OCI-LY3 (cell line): ENCODE data around the gene CTNND2.

Experiments
- H2AFZ ChIP-seq: fragments of 200-600, 300-600 bp; shearing (Covaris generic); 2 replicates; pipeline ENCODE4 v1.6.0; 2014; ENCODE audit warnings: antibody characterized with exemption, low read depth, low read length
- H3K27ac ChIP-seq: fragments of 200-600, 300-600 bp; sonication (generic); 2 replicates; pipeline ENCODE4 v1.5.1; 2014; ENCODE audit warnings: mild to moderate bottlenecking, low read length, moderate library complexity, mixed read lengths
- H3K27me3 ChIP-seq: fragments of 200-600, 300-600 bp; sonication (generic); 2 replicates; pipeline ENCODE4 v1.6.1; 2014; ENCODE audit warnings: low read depth, low read length, mixed read lengths
- H3K36me3 ChIP-seq: fragments of 200-600, 300-600 bp; sonication (generic); replicated peaks from 2 replicates; pipeline ENCODE3; 2014; ENCODE audit warnings: low read depth, low read length, mixed read lengths
- H3K4me1 ChIP-seq: fragments of 300-600, 200-600 bp; sonication (generic); 2 replicates; pipeline ENCODE4 v1.6.1; 2014; ENCODE audit warnings: low read length, mixed read lengths
- H3K4me2 ChIP-seq: fragments of 200-600, 300-600 bp; sonication (generic); 2 replicates; pipeline ENCODE4 v1.6.1; 2014; ENCODE audit warnings: low read length, mixed read lengths
- H3K4me3 ChIP-seq: fragments of 300-600, 200-600 bp; sonication (generic); 2 replicates; pipeline ENCODE4 v1.5.1; 2014; ENCODE audit warnings: antibody characterized with exemption, mild to moderate bottlenecking, low read length, moderate library complexity
- H3K79me2 ChIP-seq: fragments of 300-600, 200-600 bp; shearing (Covaris generic); 2 replicates; pipeline ENCODE4 v1.6.1; 2014; ENCODE audit warnings: mild to moderate bottlenecking, low read length, mixed read lengths
- H3K9ac ChIP-seq: fragments of 300-600, 200-600 bp; shearing (Covaris generic); 2 replicates; pipeline ENCODE4 v1.6.0; 2014; ENCODE audit warnings: mild to moderate bottlenecking, low read length, moderate library complexity
- H3K9me3 ChIP-seq: fragments of 200-600, 300-600 bp; shearing (Covaris generic); 2 replicates; pipeline ENCODE4 v1.6.1; 2014; ENCODE audit warnings: low read length, mixed read lengths; ENCODE audit not compliant: insufficient read depth
- H4K20me1 ChIP-seq: fragments of 200-600, 300-600 bp; sonication (generic); 2 replicates; pipeline ENCODE4 v1.6.1; 2016; ENCODE audit warnings: low read length, mixed read lengths; ENCODE audit not compliant: insufficient read depth
- EZH2phosphoT487 ChIP-seq: fragments of 200-600 bp; shearing (Covaris generic); IDR thresholded peaks from 2 replicates; pipeline ENCODE4 v1.6.1; 2018; ENCODE audit warnings: antibody characterized with exemption, mixed run types, low read depth
- TF ChIP-seq, protein P1 (sequence below): fragments of 200-600, 300-600 bp; sonication (generic); IDR thresholded peaks from 2 replicates; pipeline ENCODE4 v1.5.1; 2014; ENCODE audit warnings: antibody characterized with exemption, low read length, low read depth

CTNND2 gene

DNA sequence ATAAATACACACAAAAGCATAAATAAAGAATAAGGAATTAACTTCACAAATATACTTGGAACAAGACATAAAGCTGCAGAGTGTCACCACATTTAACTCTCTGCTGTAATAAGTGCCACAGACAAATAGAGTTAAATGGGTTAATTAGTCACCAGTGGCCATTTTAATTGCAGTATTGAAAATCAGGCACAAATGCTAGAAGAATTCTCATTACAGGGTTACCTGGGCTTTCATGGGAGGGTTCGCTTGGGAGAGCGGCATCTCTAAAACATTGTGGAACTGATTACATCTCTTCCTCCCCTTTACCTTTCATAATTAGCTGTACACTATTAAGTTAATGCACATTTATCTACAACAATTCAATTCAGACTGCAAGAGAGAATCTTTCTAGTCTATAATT lies 637.9 kb downstream of the CTNND2 start:
- TF ChIP-seq, protein P1, sequence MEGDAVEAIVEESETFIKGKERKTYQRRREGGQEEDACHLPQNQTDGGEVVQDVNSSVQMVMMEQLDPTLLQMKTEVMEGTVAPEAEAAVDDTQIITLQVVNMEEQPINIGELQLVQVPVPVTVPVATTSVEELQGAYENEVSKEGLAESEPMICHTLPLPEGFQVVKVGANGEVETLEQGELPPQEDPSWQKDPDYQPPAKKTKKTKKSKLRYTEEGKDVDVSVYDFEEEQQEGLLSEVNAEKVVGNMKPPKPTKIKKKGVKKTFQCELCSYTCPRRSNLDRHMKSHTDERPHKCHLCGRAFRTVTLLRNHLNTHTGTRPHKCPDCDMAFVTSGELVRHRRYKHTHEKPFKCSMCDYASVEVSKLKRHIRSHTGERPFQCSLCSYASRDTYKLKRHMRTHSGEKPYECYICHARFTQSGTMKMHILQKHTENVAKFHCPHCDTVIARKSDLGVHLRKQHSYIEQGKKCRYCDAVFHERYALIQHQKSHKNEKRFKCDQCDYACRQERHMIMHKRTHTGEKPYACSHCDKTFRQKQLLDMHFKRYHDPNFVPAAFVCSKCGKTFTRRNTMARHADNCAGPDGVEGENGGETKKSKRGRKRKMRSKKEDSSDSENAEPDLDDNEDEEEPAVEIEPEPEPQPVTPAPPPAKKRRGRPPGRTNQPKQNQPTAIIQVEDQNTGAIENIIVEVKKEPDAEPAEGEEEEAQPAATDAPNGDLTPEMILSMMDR, result no peak
- no peak for TF ChIP-seq EZH2phosphoT487
- Histone ChIP-seq H4K20me1 (no peaks in the 10 kb centered on the region), H3K9me3 (no peaks in the 10 kb centered on the region), H3K4me1 (no peaks in the 10 kb centered on the region), H3K27ac (no peak overlapping the region), H3K4me2 (no peak overlapping the region), H3K9ac (no peak overlapping the region), H2AFZ (no peak overlapping the region), H3K79me2 (no peaks in the 10 kb centered on the region), H3K4me3 (no peak overlapping the region), H3K27me3 (no peaks in the 10 kb centered on the region), H3K36me3 (no peaks in the 10 kb centered on the region)

- Histone ChIP-seq H2AFZ (no peak overlapping the region), H3K36me3 (no peaks in the 10 kb centered on the region), H3K9ac (no peak overlapping the region)
These were observed 643.0 kb downstream of the CTNND2 start for GRCh38 chr5:11261241-11261640.

GRCh38 chr5:11258001-11258400 lies 646.2 kb downstream of the CTNND2 start:
- TF ChIP-seq, protein P1, result no peak
- TF ChIP-seq EZH2phosphoT487, result no peak
- Histone ChIP-seq H3K27ac (no peak overlapping the region), H4K20me1 (no peaks in the 10 kb centered on the region), H3K9ac (no peak overlapping the region), H2AFZ (no peak overlapping the region), H3K4me3 (no peak overlapping the region), H3K9me3 (no peaks in the 10 kb centered on the region), H3K36me3 (no peaks in the 10 kb centered on the region), H3K79me2 (no peaks in the 10 kb centered on the region), H3K4me1 (no peaks in the 10 kb centered on the region), H3K4me2 (no peak overlapping the region), H3K27me3 (no peaks in the 10 kb centered on the region)

More at GRCh38 chr5:11261241-11261640, 643.0 kb downstream of the CTNND2 start:
- Histone ChIP-seq H3K27me3 (no peaks in the 10 kb centered on the region), H4K20me1 (no peaks in the 10 kb centered on the region), H3K9me3 (no peaks in the 10 kb centered on the region), H3K4me2 (no peak overlapping the region), H3K27ac (no peak overlapping the region), H3K4me1 (no peaks in the 10 kb centered on the region), H3K4me3 (no peak overlapping the region), H3K79me2 (no peaks in the 10 kb centered on the region)
- TF ChIP-seq, protein P1, result no peak
- no peak for TF ChIP-seq EZH2phosphoT487

- Histone ChIP-seq H3K4me1 (no peaks in the 10 kb centered on the region), H3K27me3 (no peaks in the 10 kb centered on the region), H3K79me2 (no peaks in the 10 kb centered on the region), H3K4me2 (no peak overlapping the region), H3K9me3 (no peaks in the 10 kb centered on the region), H3K27ac (no peak overlapping the region), H3K9ac (no peak overlapping the region), H3K36me3 (no peaks in the 10 kb centered on the region), H2AFZ (no peak overlapping the region), H3K4me3 (no peak overlapping the region), H4K20me1 (no peaks in the 10 kb centered on the region)
- TF ChIP-seq, protein P1, result no peak
- TF ChIP-seq EZH2phosphoT487, result no peak
These were observed 651.7 kb downstream of the CTNND2 start for GRCh38 chr5:11252523-11252922.
